Ovary (tissue), 9 donors: ENCODE measurements around the gene NFKBIZ. TPM values are rescaled to one million over a fixed set of nuclear protein-coding genes. Genes with fewer than 3 reads are reported as not detected.

Source experiments
- DNase-seq, 5 donors: peaks; one replicate each; pipeline ENCODE4 v3.0.0-alpha.2; 2019 to 2020
- H3K27ac ChIP-seq, 2 donors: fragments of 200-600 bp; one replicate each; pipeline versions ENCODE4 v1.5.1 to v1.8.0; 2019 to 2022
- H3K27me3 ChIP-seq: fragments of 200-600 bp; one replicate; pipeline ENCODE4 v1.8.0; 2022
- H3K36me3 ChIP-seq: fragments of 200-600 bp; sonication (generic); one replicate; pipeline ENCODE4 v1.5.1; 2019
- H3K4me1 ChIP-seq: one replicate; pipeline ENCODE4 v1.8.1; 2013; ENCODE audit warnings: mild to moderate bottlenecking, moderate library complexity; ENCODE audit not compliant: insufficient read depth
- H3K4me3 ChIP-seq: fragments of 200-600 bp; sonication (generic); one replicate; pipeline ENCODE4 v1.5.1; 2017
- H3K9me3 ChIP-seq, 2 donors: fragments of 200-600 bp in 1 of 2; sonication (generic) in 1 of 2; one replicate each; pipeline versions ENCODE4 v1.5.1 to v1.8.1; 2013 to 2019; ENCODE audit warnings: mild to moderate bottlenecking in 1 of 2, moderate library complexity in 1 of 2
- CTCF ChIP-seq, 3 donors: fragments of 450-650 bp in 2 of 3; fragments of 200-600 bp in 1 of 3; IDR thresholded peaks; one replicate each; pipeline versions ENCODE4 v1.5.1 to v1.8.0; 2016 to 2022; ENCODE audit warnings: antibody characterized with exemption in 3 of 3, mild to moderate bottlenecking in 1 of 3
- EP300 ChIP-seq: sonication (generic); formaldehyde crosslinking; IDR thresholded peaks from one replicate; pipeline ENCODE4 v1.6.1; 2017; ENCODE audit warnings: antibody characterized with exemption
- POLR2A ChIP-seq: fragments of 450-650 bp; IDR thresholded peaks from one replicate; pipeline ENCODE4 v1.6.1; 2017; ENCODE audit warnings: antibody characterized with exemption, mild to moderate bottlenecking, moderate library complexity
- WGBS, 3 donors: extraction: QIAGEN DNeasy Blood & Tissue Kit in 1 of 3; methylation state at CpG; one replicate each; pipeline versions ENCODE4 v1.1.5 to v1.1.7; 2013 to 2017; 5-methylcytosine and 5-hydroxymethylcytosine counted together
- intact Hi-C, 4 donors: fragments of 100-400 bp; cut with DNase I; formaldehyde crosslinking; loops; one replicate each; pipeline versions ENCODE4 v1.11.0 to v1.15.1; 2022 to 2023
- polyA plus RNA-seq, 2 donors: library from polyadenylated mRNA; stranded (reverse); fragments of 200-250 nt in 1 of 2; fragments of 350-450 nt in 1 of 2; fragmentation: Illumina TruSeq in 1 of 2; extraction: RNeasy Lipid Tissue Mini Kit (QIAGEN cat#74804) in 1 of 2; gene quantifications; one replicate each; pipeline ENCODE4 v1.2.3, GENCODE V29; 2013 to 2014
- total RNA-seq, 7 donors: library from RNA; depleted of rRNA in 2 of 7; stranded (reverse); fragments of >200 nt in 2 of 7; fragmentation: NEBNext Ultra II Directional in 3 of 7; extraction: Animal tissue kit (Norgen Biotek cat#: 25700) in 3 of 7; gene quantifications; one replicate each; pipeline versions ENCODE4 v1.1.0 to v1.2.4, GENCODE V29; 2016 to 2023
- donor health status: DM: no; HTN: no; CAD: no; lungs with moderate emphysema.
- donor health status: DM: no; HTN: no; CAD: no.
- donor health status: Bipolar disorder and iron deficiency.
- donor health status: DM: yes; HTN: yes; CAD: no.
- donor health status: DM: no; HTN: no; CAD: no.
- donor health status: DM: yes; HTN: yes; CAD: no.

NFKBIZ gene
- total and polyA plus RNA-seq, 9 donors, result 7.5 to 194 (median 42.0) TPM

GRCh38 chr3:101821503-101821902 is 27.8 kb upstream of the NFKBIZ start:
- 98 to 100% (median 98%) methylated on average over 19 of the region's 19 CpGs for WGBS, 3 donors
- Histone ChIP-seq H3K27ac (no peak overlapping the region), H3K36me3 (no peaks in the 10 kb centered on the region), H3K4me3 (no peak overlapping the region), H3K4me1 (peaks cover 1% of the 10 kb centered on the region), H3K9me3 (no peaks in the 10 kb centered on the region), H3K27me3 (no peaks in the 10 kb centered on the region)
- DNase-seq, result no peak
- intact Hi-C loops, result no loop called here
- TF ChIP-seq POLR2A (no peak), EP300 (no peak), CTCF (IDR thresholded peaks at IDR 0.05) (no peak)

GRCh38 chr3:101823525-101823924 is 25.8 kb upstream of the NFKBIZ start:
- no peak overlapping the region for H3K4me3 ChIP-seq
- 90 to 94% (median 93%) methylated on average over 5 of the region's 5 CpGs for WGBS, 3 donors
- H3K36me3 ChIP-seq, result no peaks in the 10 kb centered on the region
- intact Hi-C loops, result no loop called here
- H3K9me3 ChIP-seq, result no peaks in the 10 kb centered on the region
- TF ChIP-seq POLR2A, result no peak
- TF ChIP-seq EP300, result no peak
- no peak for TF ChIP-seq CTCF (IDR thresholded peaks at IDR 0.05)
- H3K27me3 ChIP-seq, result no peaks in the 10 kb centered on the region
- no peak overlapping the region for H3K27ac ChIP-seq
- DNase-seq, result no peak
- H3K4me1 ChIP-seq, result peaks cover 1% of the 10 kb centered on the region

GRCh38 chr3:101824702-101825101 is 24.6 kb upstream of the NFKBIZ start:
- WGBS, 3 donors, result 74 to 92% (median 74%) methylated on average over 3 of the region's 3 CpGs

GRCh38 chr3:101825904-101826445 is 23.3 kb upstream of the NFKBIZ start:
- H3K4me1 ChIP-seq, result peaks cover 5% of the 10 kb centered on the region
- intact Hi-C loops, result no loop called here
- no peak overlapping the region for H3K4me3 ChIP-seq
- DNase-seq, result no peak
- TF ChIP-seq CTCF (IDR thresholded peaks at IDR 0.05) (no peak), POLR2A (no peak), EP300 (no peak)
- no peaks in the 10 kb centered on the region for H3K36me3 ChIP-seq
- H3K27me3 ChIP-seq, result no peaks in the 10 kb centered on the region
- peak overlapping the region in 1 of 2 donors; percentile 82 for H3K27ac ChIP-seq
- H3K9me3 ChIP-seq, result no peaks in the 10 kb centered on the region
- 69 to 77% (median 71%) methylated on average over 2 of the region's 2 CpGs for WGBS, 3 donors

More at GRCh38 chr3:101824702-101825101, 24.6 kb upstream of the NFKBIZ start:
- Histone ChIP-seq H3K9me3 (no peaks in the 10 kb centered on the region), H3K27me3 (no peaks in the 10 kb centered on the region), H3K27ac (no peak overlapping the region), H3K4me1 (peaks cover 3% of the 10 kb centered on the region), H3K36me3 (no peaks in the 10 kb centered on the region), H3K4me3 (no peak overlapping the region)
- intact Hi-C loops, result no loop called here
- DNase-seq, result no peak
- TF ChIP-seq EP300 (no peak), CTCF (IDR thresholded peaks at IDR 0.05) (no peak), POLR2A (no peak)
